SK-N-MC (cell line): ENCODE measurements around the gene ROPN1B.

ENCODE experiments used
- DNase-seq: peaks from one replicate; pipeline ENCODE4 v3.0.0-alpha.2; 2011; ENCODE audit warnings: low read depth, low spot score
- H3K27ac ChIP-seq: fragments of 200-600 bp; sonication (generic); 2 replicates; pipeline ENCODE4 v1.5.1; 2016; ENCODE audit warnings: mixed run types
- H3K36me3 ChIP-seq: fragments of 200-600 bp; sonication (generic); 2 replicates; pipeline ENCODE4 v1.6.1; 2017; ENCODE audit warnings: antibody characterized with exemption, low read length, mixed read lengths; ENCODE audit not compliant: insufficient read depth
- H3K4me3 ChIP-seq: fragments of 200-600 bp; sonication (generic); 2 replicates; pipeline ENCODE4 v1.5.1; 2016
- H3K9ac ChIP-seq: fragments of 200-600 bp; sonication (generic); 2 replicates; pipeline ENCODE4 v1.8.0; 2017; ENCODE audit warnings: mixed run types, mixed read lengths; ENCODE audit not compliant: insufficient read length
- H3K9me3 ChIP-seq: fragments of 200-600 bp; sonication (generic); 2 replicates; pipeline ENCODE4 v1.6.1; 2017; ENCODE audit warnings: low read depth, mild to moderate bottlenecking, antibody characterized with exemption, low read length, moderate library complexity, mixed read lengths
- EZH2 ChIP-seq: fragments of 200-600 bp; sonication (generic); IDR thresholded peaks from one replicate; pipeline ENCODE4 v1.6.1; 2017; ENCODE audit warnings: antibody characterized with exemption
- FOXP2 ChIP-seq: optimal IDR thresholded peaks from 2 replicates; pipeline ENCODE3; 2011; ENCODE audit warnings: mild to moderate bottlenecking, moderate library complexity; ENCODE audit not compliant: insufficient read depth; ENCODE audit errors: extremely low read length, control extremely low read depth
- POLR2AphosphoS5 ChIP-seq: IDR thresholded peaks from 2 replicates; pipeline ENCODE4 v1.6.1; 2012; ENCODE audit warnings: mild to moderate bottlenecking, low read depth, low read length, borderline replicate concordance

ROPN1B gene

GRCh38 chr3:126013751-126014156 is 44.8 kb downstream of the ROPN1B start:
- Histone ChIP-seq H3K36me3 (no peaks in the 10 kb centered on the region), H3K9me3 (no peaks in the 10 kb centered on the region), H3K27ac (no peak overlapping the region), H3K9ac (no peak overlapping the region), H3K4me3 (no peak overlapping the region)
- TF ChIP-seq FOXP2 (no peak), EZH2 (no peak), POLR2AphosphoS5 (no peak)
- DNase-seq = no peak

GRCh38 chr3:126014252-126014651 is 45.3 kb downstream of the ROPN1B start:
- Histone ChIP-seq H3K27ac (no peak overlapping the region), H3K4me3 (no peak overlapping the region), H3K9me3 (no peaks in the 10 kb centered on the region), H3K36me3 (no peaks in the 10 kb centered on the region), H3K9ac (no peak overlapping the region)
- DNase-seq = no peak
- no peak for TF ChIP-seq EZH2
- no peak for TF ChIP-seq FOXP2
- no peak for TF ChIP-seq POLR2AphosphoS5

- Histone ChIP-seq H3K4me3 (no peak overlapping the region), H3K9me3 (no peaks in the 10 kb centered on the region), H3K9ac (no peak overlapping the region), H3K27ac (no peak overlapping the region), H3K36me3 (no peaks in the 10 kb centered on the region)
- DNase-seq = no peak
- TF ChIP-seq EZH2 = no peak
- TF ChIP-seq POLR2AphosphoS5 = no peak
- no peak for TF ChIP-seq FOXP2
These were observed 46.1 kb downstream of the ROPN1B start for GRCh38 chr3:126015075-126015474.

GRCh38 chr3:126016616-126017015 is 47.6 kb downstream of the ROPN1B start:
- no peak overlapping the region for H3K9ac ChIP-seq
- no peak overlapping the region for H3K4me3 ChIP-seq
- no peaks in the 10 kb centered on the region for H3K36me3 ChIP-seq
- no peak for DNase-seq
- TF ChIP-seq POLR2AphosphoS5 = no peak
- TF ChIP-seq FOXP2 = no peak
- TF ChIP-seq EZH2 = no peak
- no peaks in the 10 kb centered on the region for H3K9me3 ChIP-seq
- H3K27ac ChIP-seq = no peak overlapping the region

GRCh38 chr3:126017362-126017761 is 48.4 kb downstream of the ROPN1B start:
- Histone ChIP-seq H3K4me3 (no peak overlapping the region), H3K9me3 (no peaks in the 10 kb centered on the region), H3K36me3 (no peaks in the 10 kb centered on the region), H3K9ac (no peak overlapping the region), H3K27ac (no peak overlapping the region)
- TF ChIP-seq POLR2AphosphoS5 (no peak), FOXP2 (no peak), EZH2 (no peak)
- no peak for DNase-seq

GRCh38 chr3:126018545-126018944 is 49.6 kb downstream of the ROPN1B start:
- Histone ChIP-seq H3K4me3 (no peak overlapping the region), H3K9ac (no peak overlapping the region), H3K27ac (no peak overlapping the region), H3K36me3 (no peaks in the 10 kb centered on the region), H3K9me3 (no peaks in the 10 kb centered on the region)
- no peak for TF ChIP-seq EZH2
- TF ChIP-seq POLR2AphosphoS5 = no peak
- TF ChIP-seq FOXP2 = no peak
- no peak for DNase-seq

- no peaks in the 10 kb centered on the region for H3K9me3 ChIP-seq
- no peak for DNase-seq
- TF ChIP-seq EZH2 (no peak), FOXP2 (no peak), POLR2AphosphoS5 (no peak)
- H3K9ac ChIP-seq = no peak overlapping the region
- H3K36me3 ChIP-seq = no peaks in the 10 kb centered on the region
- H3K4me3 ChIP-seq = no peak overlapping the region
- H3K27ac ChIP-seq = no peak overlapping the region
These were observed 50.0 kb downstream of the ROPN1B start for GRCh38 chr3:126018995-126019394.

- DNase-seq = no peak
- H3K4me3 ChIP-seq = no peak overlapping the region
- TF ChIP-seq FOXP2 (no peak), EZH2 (no peak), POLR2AphosphoS5 (no peak)
- no peak overlapping the region for H3K9ac ChIP-seq
- no peaks in the 10 kb centered on the region for H3K9me3 ChIP-seq
- H3K36me3 ChIP-seq = no peaks in the 10 kb centered on the region
- no peak overlapping the region for H3K27ac ChIP-seq
These were observed 50.7 kb downstream of the ROPN1B start for GRCh38 chr3:126019683-126020082.

- no peak for DNase-seq
- Histone ChIP-seq H3K4me3 (no peak overlapping the region), H3K9me3 (no peaks in the 10 kb centered on the region), H3K9ac (no peak overlapping the region), H3K36me3 (no peaks in the 10 kb centered on the region), H3K27ac (no peak overlapping the region)
- no peak for TF ChIP-seq POLR2AphosphoS5
- no peak for TF ChIP-seq FOXP2
- TF ChIP-seq EZH2 = no peak
These were observed 52.2 kb downstream of the ROPN1B start for GRCh38 chr3:126021224-126021623.
